Neural cell (in vitro differentiated cells): ENCODE data around the gene CD101.

Source experiments
- EP300 ChIP-seq: fragments of 450-650 bp; conservative IDR thresholded peaks from 2 replicates; pipeline ENCODE4 v1.6.1; 2014; ENCODE audit warnings: antibody characterized with exemption, mild to moderate bottlenecking, moderate library complexity; ENCODE audit not compliant: poor library complexity, severe bottlenecking
- EZH2 ChIP-seq: fragments of 200-600, 300-800 bp; shearing (Covaris generic), sonication (generic); IDR thresholded peaks from 2 replicates; pipeline ENCODE4 v1.6.1; 2014; ENCODE audit warnings: antibody characterized with exemption, low read length, borderline replicate concordance, mild to moderate bottlenecking; ENCODE audit not compliant: insufficient read depth, poor library complexity, severe bottlenecking
- MXI1 ChIP-seq: fragments of 450-650 bp; conservative IDR thresholded peaks from 2 replicates; pipeline ENCODE4 v1.6.1; 2014; ENCODE audit warnings: antibody characterized with exemption, mild to moderate bottlenecking; ENCODE audit not compliant: poor library complexity, severe bottlenecking
- POLR2AphosphoS5 ChIP-seq: IDR thresholded peaks from 2 replicates; pipeline ENCODE4 v1.6.1; 2012
- RAD21 ChIP-seq: fragments of 450-650 bp; conservative IDR thresholded peaks from 2 replicates; pipeline ENCODE4 v1.6.1; 2014; ENCODE audit warnings: antibody characterized with exemption, mild to moderate bottlenecking, moderate library complexity
- TAF1 ChIP-seq: IDR thresholded peaks from 2 replicates; pipeline ENCODE4 v1.6.1; 2012; ENCODE audit warnings: low read depth
- TF ChIP-seq, protein P1 (sequence below): fragments of 450-650 bp; IDR thresholded peaks from 2 replicates; pipeline ENCODE4 v1.5.1; 2014; ENCODE audit warnings: antibody characterized with exemption, mild to moderate bottlenecking, moderate library complexity; ENCODE audit not compliant: poor library complexity, severe bottlenecking
- TF ChIP-seq, protein P2 (sequence below): IDR thresholded peaks from 2 replicates; pipeline ENCODE4 v1.6.1; 2012; ENCODE audit warnings: borderline replicate concordance

DNA sequence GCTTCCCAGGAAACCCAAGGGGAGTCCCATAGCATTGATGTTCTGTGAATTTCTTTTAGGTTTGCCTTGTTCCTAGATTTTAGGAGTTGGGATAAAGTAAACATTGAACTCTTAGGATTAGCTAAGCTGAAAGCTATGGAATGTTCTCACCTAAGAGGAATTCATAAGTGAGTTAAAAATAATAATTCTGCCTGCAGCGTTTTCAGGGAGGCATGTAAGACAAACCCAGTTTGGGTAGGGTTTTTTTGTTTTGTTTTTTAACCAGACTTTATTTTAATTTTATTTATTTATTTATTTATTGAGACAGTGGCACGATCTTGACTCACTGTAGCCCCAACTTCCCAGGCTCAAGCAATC, 28.9 kb upstream of the CD101 start:
- TF ChIP-seq, protein P1, sequence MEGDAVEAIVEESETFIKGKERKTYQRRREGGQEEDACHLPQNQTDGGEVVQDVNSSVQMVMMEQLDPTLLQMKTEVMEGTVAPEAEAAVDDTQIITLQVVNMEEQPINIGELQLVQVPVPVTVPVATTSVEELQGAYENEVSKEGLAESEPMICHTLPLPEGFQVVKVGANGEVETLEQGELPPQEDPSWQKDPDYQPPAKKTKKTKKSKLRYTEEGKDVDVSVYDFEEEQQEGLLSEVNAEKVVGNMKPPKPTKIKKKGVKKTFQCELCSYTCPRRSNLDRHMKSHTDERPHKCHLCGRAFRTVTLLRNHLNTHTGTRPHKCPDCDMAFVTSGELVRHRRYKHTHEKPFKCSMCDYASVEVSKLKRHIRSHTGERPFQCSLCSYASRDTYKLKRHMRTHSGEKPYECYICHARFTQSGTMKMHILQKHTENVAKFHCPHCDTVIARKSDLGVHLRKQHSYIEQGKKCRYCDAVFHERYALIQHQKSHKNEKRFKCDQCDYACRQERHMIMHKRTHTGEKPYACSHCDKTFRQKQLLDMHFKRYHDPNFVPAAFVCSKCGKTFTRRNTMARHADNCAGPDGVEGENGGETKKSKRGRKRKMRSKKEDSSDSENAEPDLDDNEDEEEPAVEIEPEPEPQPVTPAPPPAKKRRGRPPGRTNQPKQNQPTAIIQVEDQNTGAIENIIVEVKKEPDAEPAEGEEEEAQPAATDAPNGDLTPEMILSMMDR: no peak
- TF ChIP-seq, protein P2, sequence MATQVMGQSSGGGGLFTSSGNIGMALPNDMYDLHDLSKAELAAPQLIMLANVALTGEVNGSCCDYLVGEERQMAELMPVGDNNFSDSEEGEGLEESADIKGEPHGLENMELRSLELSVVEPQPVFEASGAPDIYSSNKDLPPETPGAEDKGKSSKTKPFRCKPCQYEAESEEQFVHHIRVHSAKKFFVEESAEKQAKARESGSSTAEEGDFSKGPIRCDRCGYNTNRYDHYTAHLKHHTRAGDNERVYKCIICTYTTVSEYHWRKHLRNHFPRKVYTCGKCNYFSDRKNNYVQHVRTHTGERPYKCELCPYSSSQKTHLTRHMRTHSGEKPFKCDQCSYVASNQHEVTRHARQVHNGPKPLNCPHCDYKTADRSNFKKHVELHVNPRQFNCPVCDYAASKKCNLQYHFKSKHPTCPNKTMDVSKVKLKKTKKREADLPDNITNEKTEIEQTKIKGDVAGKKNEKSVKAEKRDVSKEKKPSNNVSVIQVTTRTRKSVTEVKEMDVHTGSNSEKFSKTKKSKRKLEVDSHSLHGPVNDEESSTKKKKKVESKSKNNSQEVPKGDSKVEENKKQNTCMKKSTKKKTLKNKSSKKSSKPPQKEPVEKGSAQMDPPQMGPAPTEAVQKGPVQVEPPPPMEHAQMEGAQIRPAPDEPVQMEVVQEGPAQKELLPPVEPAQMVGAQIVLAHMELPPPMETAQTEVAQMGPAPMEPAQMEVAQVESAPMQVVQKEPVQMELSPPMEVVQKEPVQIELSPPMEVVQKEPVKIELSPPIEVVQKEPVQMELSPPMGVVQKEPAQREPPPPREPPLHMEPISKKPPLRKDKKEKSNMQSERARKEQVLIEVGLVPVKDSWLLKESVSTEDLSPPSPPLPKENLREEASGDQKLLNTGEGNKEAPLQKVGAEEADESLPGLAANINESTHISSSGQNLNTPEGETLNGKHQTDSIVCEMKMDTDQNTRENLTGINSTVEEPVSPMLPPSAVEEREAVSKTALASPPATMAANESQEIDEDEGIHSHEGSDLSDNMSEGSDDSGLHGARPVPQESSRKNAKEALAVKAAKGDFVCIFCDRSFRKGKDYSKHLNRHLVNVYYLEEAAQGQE: no peak
- TF ChIP-seq POLR2AphosphoS5 (no peak), EP300 (no peak), EZH2 (no peak), TAF1 (no peak), MXI1 (no peak), RAD21 (no peak)
